Stimulated activated CD4-positive, alpha-beta T cell treated with anti-CD3 and anti-CD28 coated beads, Interleukin-15, amount 100 ng/mL, for 48 hours (primary cell): ENCODE measurements around the gene ZPBP2.
"Not testable (repeated sequence)": the region's sequence is repeated elsewhere in the genome, so short reads cannot be mapped to it uniquely, and the experiment has no call there.

Experiments used
- DNase-seq, 2 donors: peaks; one replicate each; pipeline ENCODE4 v3.0.0-alpha.2; 2020; ENCODE audit warnings: low read depth in 2 of 2

The ZPBP2 gene

DNA sequence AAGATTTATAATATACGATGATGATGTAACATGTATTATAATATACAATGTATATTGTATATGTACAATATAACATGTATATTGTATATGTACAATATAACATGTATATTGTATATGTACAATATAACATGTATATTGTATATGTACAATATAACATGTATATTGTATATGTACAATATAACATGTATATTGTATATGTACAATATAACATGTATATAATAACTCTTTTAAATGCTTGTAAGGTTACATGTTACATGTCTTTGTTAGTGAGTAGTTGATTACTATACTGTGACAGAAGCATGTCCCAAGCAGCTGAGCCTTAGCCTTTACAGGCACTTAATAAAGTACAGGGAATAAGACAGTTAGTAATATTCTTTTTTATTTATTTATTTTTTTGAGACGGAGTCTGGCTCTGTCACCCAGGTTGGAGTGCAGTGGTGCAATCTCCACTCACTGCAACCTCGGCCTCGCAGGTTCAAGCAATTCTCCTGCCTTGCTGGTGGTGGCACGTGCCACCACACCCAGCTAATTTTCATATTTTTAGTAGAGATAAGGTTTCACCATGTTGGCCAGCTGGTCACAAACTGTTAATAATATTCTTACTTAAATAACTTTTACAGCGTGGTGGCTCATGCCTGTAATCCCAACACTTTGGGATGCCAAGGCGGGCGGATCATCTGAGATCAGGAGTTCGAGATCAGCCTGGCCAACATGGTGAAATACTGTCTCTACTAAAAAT is 11.9 kb upstream of the ZPBP2 start:
- not testable (repeated sequence) for DNase-seq

DNA sequence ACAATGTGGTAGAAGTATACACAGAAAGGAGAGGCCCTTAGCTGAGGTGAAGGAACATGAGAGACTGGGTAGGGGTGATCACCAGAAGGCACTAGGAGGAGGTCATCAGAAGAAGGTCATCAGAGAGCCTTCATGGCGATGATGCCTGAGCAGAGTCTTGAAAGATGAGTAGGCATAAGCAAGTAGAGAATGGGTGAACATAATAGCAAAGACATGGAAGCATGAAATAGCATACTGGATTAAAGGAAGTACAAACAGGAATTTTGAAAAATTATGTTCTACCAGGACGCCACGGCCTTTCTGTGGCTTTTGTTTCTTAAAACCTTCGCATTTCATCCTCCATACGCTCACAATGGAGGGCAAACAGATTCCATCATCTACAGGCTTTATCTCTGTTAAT is 6.8 kb upstream of the ZPBP2 start:
- DNase-seq, result no peak

DNA sequence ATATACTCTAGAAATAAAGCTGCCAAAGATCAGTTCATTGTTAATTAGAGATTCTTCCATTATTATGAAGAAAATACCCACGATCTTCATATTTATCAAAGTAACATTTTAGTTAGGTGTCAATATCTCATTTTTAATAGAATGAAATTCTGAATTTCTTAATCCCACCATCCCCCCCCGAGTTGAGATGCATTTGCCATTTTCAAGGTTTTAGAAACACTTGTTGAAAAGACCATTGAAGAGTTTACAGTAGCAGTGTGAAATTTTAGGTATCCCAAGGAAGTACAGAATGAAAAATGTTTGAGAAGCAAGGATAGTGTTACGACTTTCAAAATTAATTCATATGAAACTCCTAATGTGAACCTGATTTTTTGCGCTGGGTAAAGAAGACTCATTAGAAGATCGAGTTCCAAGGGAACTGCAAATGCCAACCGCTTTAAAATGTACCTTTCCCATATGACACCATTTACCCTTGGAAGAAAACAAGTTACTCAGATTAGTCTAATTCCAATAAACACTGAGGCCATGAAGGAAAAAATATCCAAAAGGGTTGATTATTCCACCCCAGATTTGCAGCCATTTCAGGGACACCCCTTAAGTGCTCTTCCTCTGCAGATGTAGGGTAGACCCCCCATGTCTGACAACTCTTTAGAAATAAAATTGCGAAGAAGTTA is 4.6 kb upstream of the ZPBP2 start:
- no peak for DNase-seq

DNA sequence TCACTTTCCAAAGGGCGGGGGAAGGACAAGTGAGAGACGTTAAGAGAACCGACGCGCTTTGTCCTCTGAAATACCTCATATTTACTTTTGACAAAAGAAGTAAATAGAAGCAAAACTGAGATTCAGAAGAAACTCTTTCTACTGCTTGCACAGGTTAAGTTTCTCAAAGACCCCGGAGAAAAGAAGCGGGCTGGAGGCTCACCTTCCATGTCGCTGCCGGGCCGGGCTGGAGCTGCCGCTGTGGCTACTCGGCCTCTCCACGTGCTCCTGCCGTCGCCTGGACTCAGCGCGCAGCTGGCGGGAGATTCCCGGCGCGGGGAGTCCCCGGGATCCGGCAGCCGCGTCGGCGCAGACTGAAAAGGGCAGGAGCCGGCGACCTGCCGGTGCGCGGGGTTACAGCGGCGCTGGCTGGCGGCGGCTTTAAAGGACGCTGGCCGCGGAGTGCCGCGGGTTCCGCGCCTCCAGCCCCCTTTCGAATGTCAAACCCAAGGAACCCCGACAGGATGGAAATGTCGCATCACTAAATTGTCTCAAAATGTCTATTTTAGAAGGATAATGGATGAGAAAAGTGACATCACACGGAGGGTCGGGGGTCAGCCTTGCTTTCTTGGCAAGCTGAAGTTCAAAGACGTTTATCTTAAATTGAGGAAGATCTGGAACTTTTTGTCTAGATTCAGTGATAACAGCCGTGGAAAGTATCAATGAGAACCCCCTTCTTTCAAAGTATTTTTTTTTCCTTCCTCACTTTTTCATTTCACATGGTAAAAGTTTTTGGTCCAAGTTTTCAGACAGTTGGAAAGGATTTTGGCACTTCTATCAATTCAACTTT is 3.9 kb upstream of the ZPBP2 start, which contains the start of gene IKZF3:
TSS of gene IKZF3 (minus strand) at position 395 of the 829 bp plus-strand sequence. CDS start at position 209, 186 bp downstream.
- DNase-seq, result peak; percentile 74 to 81

DNA sequence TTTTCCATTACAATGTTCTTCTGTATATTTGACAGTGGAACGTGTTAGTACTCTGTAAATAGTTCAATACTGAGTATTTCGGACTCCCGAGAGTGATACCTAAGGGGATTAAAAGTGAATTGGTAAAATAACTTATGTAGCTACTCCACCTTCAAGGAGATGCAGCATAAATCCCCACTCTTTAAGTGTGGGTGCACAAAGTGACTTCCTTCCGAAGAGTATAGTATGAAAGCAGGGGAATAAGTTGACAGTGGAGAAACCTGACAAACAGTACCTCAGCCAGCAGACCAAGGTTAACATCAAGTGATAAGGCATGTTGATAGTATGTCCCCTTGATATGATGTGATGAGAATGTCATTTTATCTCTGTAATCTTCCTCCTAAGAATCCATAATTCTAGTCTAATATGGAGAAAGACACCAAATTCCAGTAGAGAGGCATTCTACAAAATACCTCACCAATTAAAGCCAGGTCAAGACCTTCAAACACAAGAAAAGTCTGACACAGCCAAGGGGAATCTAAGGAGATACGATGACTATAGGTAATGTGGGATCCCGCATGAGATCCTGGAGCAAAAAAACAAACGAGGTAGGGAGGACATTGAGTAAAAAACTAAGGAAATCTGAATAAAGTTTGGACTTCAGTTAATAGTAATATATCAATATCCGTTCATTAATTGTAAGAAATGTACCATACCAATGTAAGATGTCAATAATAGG is 1.8 kb upstream of the ZPBP2 start:
- DNase-seq, result no peak

DNA sequence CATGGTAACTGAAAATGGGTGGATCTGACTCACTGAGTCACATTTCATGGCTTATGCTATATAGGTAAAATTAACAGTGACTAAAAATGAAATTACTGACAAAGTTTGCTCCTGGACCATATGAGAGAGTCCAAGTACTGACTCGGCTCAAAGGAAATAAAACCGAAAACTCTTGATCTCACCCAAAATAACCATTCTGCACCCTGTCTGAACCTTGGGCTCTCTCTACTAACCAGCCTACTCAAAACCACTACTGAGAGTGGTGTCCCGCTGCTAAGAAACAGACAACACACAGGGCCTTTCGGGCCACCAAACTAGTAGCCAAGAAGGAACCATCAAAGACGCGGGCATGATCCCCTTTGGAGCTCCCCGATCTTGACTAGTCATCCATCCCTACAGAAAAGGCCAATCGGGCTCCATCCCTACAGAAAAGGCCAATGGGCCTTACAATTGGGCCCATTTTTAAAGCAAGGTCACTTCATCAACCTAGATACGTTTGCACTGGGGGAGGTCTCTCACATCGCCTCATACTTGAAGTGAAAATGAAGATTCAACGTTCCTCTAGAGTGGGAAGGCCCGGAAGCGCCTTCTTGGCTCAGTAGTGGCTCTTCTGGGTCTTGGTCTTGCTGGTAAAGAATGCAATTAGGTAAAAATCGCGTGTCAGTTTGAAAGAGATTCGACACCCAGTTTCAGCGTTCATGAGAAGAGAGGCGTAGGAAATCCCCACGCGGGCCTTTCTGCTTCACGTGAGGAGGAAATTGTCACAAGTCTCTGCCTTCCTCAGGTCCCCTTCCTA is 720 bp upstream of the ZPBP2 start:
- DNase-seq, result peak; percentile 33 to 37

DNA sequence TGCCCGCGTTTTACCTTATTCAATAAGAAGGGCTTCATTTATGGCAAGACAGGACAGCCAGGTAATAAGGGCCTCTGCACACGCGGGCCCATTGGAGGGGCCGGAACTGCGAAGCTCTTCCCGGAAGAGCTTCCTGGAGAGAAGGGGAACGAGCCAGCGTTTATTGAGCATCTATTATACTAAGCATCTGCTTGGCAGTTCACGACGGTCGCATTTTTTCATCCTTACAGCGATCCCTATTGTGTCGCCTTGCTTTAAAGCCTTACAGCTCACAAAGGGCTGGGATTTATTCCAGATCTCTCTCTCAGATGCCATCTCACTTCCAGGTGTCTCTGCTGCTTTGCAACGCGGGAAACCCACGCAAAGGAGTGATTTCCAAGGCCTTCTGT is 546 bp downstream of the ZPBP2 start:
- DNase-seq, result no peak

DNA sequence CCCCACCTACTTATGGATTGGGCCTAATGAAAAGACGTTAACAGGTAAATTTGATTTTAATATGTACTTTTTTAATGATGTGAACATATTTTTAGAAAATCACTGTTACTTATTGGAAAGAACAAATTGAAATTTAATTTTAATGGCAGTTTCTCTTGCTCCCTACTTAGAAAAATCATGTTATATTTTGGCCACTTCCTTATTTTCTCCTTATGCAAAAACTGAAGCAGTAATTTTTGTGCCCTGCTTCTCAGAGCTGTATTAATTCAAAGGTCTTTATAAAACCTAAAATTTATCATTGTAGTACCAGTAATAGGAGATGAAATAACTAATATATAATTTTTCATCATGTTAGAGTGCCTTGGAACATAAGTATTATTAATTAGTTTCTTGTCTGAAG is 2.8 kb downstream of the ZPBP2 start:
- DNase-seq, result no peak

DNA sequence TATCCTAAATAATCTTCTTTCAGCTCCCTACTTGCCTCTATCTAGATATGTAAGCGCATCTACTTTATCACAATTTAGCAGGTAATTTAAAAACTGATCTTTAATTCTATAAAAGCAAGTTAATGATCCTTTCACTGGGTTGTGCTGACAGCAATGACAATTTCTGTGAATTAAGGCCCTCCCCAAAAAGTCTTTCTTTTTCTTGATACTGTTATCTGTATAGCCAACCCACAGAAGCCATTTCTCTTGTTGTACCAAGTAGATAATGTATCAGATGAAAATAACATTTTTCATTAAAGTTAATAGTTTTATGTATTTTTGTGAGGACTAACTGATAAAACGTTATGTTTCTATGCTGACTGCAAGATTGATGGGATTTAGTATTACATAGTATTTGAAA is 3.8 kb downstream of the ZPBP2 start:
- no peak for DNase-seq

DNA sequence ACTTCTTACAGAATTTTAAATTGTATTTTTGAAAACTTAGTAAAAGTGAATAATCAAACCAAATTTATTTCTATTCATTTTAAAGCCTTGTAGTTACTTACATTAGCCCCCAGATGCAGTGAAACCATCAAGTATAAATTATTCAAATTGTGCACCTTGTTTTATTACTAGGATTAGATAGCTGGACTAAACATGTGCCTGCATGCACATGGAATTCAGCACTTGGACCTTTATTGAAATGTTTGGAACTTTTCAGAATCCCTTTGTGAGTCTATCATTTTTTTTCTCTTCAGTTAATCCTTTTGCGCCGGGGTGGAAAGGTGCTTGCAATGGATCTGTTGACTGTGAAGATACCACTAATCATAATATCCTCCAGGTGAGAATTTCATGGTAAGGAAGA is 4.7 kb downstream of the ZPBP2 start:
- no peak for DNase-seq

DNA sequence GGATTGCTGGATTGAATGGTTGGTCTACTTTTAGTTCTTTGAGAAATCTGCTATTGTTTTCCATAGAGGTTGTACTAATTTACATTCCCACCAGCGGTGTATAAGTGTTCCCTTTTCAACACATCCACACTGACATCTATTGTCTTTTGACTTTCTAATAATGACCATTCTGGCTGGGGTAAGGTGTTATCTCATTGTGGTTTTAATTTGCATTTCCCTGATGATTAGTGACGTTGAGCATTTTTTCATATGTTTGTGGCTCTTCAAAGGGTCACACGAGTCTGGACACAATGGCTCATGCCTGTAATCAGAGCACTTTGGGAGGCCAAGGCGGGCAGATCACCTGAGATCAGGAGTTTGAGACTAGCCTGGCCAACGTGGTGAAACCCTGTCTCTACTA is 18.1 kb downstream of the ZPBP2 start:
- not testable (repeated sequence) for DNase-seq

DNA sequence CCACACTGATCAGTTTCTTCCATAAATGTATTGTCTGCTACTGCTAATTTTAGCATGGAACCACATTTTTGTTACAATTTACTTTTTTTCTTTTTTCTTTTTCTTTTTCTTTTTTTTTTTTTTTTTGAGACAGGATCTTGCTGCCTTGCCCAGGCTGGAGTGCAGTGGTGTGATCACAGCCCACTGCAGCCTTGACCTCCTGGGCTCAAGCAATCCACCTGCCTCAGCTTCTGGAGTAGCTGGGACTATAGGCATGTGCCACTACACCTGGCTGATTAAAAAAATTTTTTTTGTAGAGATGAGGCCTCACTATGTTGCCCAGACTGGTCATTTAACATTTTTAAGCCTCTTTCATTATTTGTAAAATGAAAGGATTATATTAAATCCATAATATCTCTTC is 19.1 kb downstream of the ZPBP2 start:
- DNase-seq, result no peak

DNA sequence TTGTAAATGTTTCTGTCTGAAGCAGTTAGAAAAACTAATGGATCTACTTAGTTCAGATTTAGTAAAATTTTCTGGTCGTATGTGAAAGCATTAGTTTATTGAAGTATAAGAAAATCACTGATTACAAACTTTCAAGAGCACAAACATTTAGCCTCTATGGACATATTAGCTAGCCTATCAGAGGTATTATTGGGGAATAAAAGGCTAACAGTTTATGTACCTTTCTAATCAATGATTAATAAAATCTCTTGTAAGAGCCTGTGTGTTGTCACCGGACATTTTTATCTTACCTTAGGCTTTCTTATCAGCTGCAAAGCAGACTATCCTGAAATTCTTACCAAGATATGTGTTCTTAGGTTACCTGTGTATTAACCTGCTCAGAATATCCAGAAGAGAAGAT is 21.2 kb downstream of the ZPBP2 start:
- no peak for DNase-seq

DNA sequence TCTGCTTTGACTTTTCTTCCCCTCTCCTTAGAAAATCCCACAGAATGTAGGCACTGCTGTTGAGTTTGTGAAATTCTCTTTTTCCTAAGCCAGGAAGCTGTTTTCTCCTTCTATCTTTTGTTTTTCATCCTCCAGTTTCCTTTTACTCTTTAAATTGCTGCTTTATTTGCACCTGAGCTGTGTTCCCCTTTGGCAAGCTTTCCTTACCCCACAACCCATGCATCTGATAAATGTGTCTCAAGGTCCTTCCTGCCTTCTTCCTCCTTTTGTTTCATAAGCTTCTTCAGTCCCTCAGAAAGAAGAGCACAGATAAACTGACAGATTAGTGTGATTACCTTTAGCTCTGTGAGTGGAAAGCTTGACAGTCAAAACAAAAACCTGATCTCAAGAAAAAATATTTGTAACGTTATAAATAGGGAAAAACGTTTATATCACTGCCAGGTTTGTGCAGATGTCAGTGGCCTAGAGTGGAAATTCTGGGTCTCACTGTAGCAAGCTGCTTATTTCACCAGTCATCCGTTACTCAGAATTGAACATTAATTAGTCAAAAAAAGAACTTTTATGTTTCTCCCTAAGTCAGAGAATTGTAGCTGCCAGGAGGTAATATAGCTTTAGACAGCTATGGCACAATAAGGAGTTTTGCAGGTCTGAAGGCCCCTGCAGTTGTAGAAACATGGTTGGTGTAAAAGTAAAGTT is 26.8 kb downstream of the ZPBP2 start:
- no peak for DNase-seq

DNA sequence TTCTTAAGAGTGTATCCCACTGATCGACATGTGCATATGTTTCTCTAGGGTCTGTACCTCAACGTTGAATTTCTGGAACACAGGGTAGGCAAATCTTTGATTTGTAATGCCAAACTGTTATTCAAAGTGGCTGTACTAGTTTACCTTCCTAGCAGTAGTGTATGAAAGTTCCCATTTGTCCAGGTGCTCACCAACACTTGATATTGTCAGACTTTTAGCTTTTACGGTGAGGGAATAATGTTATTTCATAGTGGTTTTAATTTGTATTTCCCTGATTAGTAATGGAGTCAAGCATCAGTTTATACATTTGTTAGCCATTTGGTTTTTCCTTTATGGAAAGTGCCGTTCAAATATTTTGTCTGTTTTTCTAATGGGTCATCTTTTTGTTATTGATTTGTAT is 30.1 kb downstream of the ZPBP2 start:
- no peak for DNase-seq

DNA sequence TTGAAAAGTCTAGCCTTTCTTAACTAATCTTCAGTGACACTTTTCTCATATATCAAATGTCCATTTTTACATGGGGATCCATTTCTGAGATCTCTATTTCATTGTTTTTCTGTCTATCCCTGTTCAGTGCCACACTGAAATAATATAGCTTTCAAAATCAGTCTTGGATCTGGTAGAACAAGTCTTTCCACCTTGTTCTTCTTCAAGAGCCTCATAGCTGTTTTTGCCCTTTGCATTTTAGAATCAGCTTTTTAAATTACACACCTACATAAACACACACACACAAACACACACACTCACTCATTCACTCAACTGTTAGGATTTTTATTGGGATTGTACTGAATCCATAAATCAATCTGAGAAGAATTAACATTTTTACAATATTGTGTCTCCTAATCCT is 31.2 kb downstream of the ZPBP2 start:
- DNase-seq, result no peak

DNA sequence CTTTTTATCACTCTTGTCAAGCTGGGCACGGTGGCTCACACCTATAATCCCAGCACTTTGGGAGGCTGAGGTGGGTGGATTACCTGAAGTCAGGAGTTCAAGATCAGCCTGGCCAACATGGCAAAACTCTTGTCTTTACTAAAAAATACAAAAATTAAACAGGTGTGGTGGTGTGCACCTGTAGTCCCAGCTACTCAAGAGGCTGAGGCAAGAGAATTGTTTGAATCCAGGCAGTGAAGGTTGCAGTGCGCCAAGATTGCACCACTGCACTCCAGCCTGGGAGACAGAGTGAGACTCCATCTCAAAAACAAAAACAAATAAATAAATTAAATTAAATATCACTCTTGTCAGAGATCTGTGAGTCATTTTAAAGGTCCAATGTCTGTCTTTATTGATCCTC is 34.0 kb downstream of the ZPBP2 start:
- not testable (repeated sequence) for DNase-seq

DNA sequence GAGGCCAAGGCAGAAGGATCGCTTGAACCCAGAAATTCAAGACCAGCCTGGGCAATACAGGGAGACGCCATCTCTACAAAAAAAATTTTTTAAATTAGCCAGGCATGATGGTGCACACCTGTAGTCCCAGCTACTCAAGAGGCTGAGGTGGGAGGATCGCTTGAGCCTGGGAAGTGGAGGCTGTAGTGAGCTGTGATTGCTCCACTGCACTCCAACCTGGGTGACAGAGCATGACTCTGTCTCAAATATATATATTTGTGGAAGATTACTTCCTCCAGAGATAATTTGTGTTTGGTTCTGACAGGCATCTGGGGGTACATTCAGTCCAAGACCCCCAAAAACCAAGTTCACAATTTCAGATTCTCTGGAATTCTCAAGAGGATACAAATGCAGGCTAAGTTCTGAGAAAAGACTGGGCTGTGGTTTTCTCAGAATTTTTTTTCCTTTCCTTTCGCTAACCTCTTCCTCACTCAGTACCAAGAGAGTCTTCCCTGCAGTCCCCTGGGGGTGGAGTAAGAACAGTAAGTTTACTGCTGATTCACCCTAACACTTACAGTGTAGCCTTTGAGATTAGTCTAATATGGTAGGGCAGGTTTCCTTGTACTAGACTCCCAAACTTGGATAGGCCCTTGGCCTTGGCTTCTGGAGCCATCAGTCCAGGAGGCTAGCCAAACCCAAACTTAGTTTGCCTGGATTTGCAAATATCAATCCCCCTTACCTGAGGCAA is 35.3 kb downstream of the ZPBP2 start:
- DNase-seq, result no peak

DNA sequence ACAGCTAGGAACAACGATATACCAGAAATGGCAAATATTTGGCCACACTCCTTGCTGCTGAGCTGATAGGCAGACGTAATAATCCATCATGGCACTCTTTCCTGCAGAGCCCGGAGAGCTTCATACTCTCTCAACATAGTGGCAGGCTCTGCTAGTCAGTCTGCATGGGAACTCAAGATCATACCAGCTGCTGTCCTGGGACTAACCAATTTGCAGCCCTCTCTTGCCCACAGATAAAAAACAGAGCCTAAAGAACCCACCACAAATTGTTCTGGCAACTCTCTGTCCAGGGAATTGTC is 36.9 kb downstream of the ZPBP2 start:
- no peak for DNase-seq

DNA sequence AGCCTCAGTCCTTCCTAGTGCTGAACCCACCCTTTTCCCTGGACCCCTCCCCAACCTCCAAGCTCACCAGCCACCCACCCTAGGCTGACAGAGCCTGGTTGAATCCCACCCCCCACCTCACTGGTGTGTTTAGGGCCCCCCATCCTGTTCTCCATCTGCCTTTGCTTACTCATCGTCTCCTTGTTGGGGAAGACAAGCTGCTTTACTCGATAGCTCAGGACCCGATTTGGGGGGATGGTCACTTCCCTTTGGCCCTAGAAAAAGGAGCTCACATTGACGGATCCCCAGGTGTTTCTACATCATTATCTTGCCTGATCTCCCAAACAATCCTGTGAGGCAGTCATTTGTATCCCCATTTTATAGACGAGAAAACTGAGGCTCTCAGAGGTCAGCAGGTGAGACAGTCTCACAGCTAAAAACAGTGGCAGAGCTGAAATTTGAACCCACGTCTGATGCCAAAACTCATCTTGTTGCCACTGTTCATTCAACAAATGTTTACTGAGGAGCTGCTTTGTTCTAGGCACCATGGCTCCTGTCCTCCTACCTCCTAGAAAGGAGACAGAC is 40.9 kb downstream of the ZPBP2 start:
- DNase-seq, result no peak
